GM21717 (cell line): ENCODE results near the gene TMPO.
"Not testable (repeated sequence)": the region's sequence is repeated elsewhere in the genome, so short reads cannot be mapped to it uniquely, and the experiment has no call there.

Experiments
- ATAC-seq: cut with Tn5 transposase; IDR thresholded peaks from one replicate; pipeline ENCODE4 v1.9.1; 2021; ENCODE audit warnings: mild to moderate bottlenecking, moderate library complexity; ENCODE audit not compliant: unreplicated experiment

The TMPO gene

DNA sequence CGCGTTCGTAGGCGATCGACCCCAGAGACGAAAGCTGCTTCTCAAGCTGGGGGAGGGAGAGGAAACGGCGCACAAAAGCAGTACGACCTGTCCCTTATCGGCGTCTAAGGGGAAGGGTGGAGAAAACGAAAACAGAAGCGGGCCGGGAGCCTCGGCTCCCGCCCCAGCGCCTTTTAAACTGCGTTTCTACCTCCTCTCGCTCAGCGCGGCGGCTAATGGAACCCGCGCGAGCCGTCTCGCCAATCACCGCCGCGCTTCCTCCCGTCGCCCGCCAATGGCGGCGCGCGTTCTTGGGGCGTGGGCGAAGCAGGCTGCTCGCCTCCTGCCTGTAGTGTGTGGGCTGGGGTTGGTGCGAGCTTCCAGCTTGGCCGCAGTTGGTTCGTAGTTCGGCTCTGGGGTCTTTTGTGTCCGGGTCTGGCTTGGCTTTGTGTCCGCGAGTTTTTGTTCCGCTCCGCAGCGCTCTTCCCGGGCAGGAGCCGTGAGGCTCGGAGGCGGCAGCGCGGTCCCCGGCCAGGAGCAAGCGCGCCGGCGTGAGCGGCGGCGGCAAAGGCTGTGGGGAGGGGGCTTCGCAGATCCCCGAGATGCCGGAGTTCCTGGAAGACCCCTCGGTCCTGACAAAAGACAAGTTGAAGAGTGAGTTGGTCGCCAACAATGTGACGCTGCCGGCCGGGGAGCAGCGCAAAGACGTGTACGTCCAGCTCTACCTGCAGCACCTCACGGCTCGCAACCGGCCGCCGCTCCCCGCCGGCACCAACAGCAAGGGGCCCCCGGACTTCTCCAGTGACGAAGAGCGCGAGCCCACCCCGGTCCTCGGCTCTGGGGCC is at the start of gene TMPO:
Gene TMPO, plus strand, starts transcription at position 304 of the 824 bp plus-strand sequence. Its CDS starts 278 bp downstream, at position 582.
- ATAC-seq: peak; percentile 82

DNA sequence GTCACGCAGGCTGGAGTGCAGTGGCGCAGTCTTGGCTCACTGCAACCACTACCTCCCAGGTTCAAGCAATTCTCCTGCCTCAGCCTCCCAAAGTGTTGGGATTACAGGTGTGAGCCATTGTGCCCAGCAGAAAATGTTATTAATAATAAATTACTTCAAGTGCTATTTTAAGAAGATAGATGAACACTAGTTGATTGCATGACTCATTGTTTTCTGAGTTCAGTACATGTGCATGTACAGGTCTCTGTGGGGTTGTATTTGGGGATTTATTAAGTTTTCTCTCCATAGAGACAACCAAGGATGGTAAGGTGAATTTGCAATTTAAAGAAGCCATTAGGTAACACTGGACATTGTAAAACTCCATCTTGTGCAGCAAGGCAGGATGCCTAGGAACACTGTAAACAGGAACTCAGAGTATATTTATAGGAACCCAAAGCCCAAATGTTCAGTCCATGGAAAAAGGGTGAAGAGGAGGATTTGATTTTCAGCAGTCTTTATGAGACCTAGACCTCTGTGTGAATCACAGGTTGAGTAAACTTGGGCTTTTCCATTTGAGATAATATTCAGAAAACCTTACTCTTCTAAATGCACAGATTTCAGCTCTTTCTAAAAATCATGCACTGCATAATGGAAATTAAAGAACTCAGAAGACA is 49.3 kb upstream of the TMPO start:
- ATAC-seq: no peak

DNA sequence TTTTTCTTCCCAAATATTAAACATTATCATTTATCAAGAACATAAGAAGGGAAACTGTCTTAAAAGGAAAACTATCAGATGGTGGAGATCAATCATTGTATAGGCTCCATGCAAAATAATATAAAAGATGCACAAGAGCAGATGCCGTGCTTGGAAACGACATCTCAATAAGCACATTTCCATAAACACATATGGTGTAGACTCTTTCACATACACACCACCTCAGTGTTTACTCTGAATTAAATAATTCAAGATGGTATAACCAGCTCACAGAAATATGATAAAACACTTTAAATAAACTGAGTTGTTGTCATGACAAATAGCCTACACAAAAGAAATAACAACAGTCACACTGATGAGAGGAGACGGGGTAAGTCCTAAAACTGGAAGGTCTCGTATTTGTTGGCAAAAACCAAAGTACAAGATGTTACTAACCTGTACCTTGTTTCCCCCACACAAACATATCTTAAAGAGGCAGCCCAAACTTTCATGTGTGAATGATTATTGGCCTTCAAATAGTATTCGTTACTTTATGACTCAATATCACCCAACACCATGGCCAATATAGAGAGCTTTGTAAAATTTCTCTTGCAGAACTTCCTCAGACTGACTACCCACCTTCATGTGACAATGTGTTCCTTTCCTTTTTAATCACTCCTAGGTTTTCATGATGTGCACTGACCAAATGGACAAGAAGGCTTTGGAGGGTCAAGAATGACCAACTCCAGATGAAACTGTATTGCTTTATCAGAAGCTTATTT is 48.6 kb upstream of the TMPO start:
- ATAC-seq: no peak

DNA sequence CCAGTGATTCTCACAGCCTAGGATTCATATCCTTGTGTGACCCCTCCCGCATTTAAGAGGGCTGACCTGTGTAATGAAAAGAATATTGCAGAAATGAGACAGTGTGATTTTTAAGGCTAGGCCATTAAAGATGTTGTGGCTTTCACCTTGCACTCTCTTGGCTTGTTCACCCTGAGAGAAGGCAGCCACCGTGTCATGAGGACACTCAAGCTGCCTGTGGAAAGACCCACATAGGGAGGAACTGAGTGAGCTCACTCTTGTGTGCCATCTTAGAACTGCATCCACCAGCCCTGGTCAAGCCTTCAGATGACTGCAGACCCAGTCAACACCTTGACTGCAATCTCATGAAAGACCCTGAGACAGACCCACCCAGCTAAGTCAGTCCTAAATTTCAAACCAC is 46.3 kb upstream of the TMPO start:
- no peak for ATAC-seq

GRCh38 chr12:98470469-98471082 is 44.8 kb upstream of the TMPO start:
- ATAC-seq: peak; percentile 45

DNA sequence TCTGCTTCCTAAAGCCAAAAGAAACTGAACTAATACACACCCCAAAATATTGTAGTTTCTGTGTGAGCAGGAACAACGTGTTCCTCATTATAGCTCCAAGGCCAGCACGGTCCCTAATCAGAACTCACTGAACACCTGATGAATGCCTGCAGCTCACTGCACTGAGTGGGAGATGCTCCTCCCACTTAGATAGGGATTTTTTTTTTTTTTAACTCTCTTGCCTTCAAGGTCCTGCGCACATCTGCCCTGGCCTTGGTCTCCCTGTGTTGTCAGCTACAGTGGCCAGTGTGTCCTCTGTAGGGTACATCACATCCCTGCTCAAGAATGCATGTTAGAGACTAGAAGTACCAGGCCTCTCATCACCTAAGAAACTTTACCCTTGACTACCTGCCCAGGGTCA is 44.3 kb upstream of the TMPO start:
- peak; percentile 38 for ATAC-seq

DNA sequence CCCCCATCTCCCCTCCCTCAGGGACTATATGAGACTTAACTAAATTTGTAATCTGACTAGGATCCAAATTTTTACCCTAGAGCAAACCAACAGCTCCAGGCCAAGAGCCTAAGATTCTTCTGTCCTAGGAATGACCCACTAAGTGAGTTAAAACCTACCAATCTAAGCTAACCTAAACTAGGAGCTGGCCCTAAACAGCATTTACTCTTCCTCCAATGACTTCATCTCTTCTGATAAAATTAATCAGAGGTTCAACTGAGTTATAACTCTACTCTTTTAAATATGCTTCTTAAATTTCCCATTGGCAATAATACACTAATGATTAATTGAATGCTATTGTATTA is 39.9 kb upstream of the TMPO start:
- ATAC-seq: no peak

DNA sequence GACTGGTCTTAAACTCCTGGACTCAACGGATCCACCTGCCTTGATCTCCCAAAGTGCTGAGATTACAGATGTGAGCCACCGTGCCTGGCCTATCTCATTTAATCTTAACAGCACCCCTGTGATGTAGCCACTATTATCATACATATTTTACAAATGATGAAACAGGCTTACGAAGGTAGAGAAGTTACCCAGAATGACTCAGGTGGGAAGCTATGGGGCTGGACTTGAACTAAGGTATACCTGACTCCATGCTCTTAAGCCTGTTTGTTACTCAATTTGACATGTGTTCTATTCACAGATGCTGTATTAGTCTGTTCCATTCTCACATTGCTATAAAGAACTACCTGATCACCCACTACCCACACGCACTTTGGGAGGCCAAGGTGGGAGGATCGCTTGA is 36.8 kb upstream of the TMPO start:
- no peak for ATAC-seq

DNA sequence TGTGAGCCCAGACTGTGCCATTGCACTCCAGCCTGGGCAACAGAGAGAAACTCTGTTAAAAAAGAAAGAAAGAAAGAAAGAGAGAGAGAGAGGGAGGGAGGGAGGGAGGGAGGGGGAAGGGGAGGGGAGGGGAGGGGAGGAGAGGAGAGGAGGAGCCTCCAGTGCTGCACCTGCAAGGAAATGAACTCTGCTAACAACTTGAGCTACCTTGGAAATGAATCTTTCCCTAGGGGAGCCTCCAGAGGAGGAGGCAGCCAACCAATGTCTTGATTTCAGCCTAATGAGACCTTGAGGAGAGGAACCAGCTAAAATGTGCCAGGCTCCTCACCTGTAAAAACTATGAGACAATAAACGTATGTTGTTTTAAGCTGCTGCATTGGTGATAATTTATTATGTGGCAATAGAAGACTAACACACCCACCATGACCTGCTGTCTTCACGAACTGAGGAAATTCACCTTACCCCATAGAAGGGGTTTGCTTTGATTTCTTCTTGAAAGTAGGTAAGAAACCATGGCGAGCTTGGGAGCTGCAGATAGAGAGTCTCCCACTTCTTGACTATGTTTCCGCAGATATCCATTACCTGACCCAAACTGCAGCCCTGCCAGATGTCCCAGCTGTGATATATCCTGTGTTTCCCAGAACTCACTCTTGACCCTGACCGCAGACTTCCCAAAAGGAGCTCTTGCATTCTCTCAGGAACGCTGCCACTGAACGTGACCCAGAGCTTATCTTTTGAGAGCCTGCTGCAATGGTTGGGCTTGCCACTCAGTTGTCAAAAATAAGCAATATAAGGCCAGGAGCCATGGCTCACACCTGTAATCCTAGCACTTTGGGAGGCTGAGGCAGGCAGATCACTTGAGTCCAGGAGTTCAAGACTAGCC is 31.5 kb upstream of the TMPO start:
- ATAC-seq: no peak

DNA sequence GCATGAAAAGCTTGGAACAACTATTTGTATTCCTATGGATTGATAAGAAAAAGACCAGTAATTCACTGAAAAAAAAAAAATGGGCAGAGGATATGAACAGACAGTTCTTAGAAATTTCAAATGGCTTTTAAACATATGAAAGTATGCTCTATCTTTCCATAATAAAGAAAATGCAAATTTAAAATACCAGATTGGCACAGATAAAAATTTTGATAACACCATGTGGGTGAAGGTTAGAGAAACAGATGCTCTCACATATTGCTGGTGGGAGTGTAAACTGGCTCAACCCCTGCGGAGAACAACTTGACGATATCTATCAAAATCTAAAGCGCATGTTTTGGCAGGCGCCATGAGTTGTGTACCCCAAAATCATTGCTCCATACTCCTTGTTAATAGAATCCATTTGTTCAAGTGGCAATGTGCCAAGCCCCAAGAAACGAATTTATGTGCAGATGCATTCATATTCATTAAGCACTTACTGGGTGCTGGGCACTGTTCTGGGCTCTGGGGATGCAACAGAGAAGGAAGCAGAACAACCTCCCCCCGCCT is 29.5 kb upstream of the TMPO start:
- no peak for ATAC-seq

DNA sequence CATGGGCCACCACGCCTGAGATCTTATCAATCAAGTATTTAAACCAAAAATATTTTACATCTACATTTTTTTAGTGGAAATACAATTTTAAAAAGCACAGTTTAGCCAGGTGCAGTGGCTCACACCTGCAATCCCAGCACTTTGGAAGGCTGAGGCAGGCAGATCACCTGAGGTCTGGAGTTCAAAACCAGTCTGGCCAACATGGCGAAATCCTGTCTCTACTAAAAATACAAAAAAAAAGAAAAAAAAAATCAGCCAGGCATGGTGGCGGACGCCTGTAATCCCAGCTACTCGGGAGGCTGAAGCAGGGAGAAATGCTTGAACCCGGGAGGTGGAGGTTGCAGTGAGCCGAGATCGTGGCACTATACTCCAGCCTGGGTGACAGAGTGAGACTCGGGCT is 27.0 kb upstream of the TMPO start:
- ATAC-seq: not testable (repeated sequence)

- ATAC-seq: no peak
Observed at GRCh38 chr12:98489176-98489575, 26.2 kb upstream of the TMPO start.

- peak; percentile 94 for ATAC-seq
Observed at GRCh38 chr12:98490501-98491453, 24.6 kb upstream of the TMPO start.

DNA sequence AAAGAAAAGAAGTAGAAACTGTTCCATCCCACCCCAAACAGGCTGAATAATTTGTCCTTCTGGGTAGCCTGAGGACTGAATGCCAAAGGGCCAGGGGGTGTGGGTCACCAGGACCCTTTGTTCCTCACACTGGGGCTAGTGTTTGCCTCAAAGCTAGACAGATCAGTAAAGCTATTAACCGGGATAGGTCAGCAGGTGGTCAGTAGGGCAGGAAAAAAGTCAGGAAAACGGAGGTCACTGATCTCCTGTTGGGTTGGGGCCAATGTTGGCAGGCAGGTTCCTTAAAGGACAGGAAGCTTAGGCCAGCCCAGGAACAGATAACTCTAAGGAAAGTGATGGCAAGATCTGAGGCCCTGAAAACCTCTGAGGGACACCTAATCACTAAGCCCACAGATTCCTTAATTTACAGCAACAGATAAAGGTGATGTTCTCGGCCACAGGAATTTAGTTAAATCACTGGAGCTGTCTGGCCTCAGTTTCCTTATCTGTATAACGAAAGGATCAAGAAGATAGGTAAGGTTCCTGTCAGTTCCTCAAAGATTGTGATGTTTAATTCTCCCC is 22.7 kb upstream of the TMPO start:
- ATAC-seq: no peak

DNA sequence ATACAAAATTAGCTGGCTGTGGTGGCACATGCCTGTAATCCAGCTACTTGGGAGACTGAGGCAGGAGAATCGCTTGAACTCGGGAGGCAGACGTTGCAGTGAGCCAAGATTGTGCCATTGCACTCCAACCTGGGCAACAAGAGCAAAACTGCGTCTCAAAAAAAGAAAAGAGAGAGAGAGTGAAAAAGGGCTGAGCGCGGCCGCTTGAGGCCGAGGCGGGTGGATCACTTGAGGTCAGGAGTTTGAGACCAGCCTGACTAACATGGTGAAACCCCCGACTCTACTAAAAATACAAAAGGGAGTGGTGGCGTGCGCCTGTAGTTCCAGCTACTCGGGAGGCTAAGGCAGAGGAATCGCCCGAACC is 14.1 kb upstream of the TMPO start:
- not testable (repeated sequence) for ATAC-seq

DNA sequence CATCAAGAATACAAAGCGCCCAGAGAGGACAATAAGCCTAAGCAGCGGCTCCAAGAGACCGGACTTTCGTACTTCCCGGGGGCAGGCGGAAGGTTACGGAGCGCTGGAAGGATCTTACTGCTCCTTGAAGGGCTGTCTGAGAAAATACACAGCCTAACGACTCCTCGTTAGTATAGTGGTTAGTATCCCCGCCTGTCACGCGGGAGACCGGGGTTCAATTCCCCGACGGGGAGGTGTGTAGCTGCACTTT is 12.1 kb upstream of the TMPO start:
- peak; percentile 63 for ATAC-seq

DNA sequence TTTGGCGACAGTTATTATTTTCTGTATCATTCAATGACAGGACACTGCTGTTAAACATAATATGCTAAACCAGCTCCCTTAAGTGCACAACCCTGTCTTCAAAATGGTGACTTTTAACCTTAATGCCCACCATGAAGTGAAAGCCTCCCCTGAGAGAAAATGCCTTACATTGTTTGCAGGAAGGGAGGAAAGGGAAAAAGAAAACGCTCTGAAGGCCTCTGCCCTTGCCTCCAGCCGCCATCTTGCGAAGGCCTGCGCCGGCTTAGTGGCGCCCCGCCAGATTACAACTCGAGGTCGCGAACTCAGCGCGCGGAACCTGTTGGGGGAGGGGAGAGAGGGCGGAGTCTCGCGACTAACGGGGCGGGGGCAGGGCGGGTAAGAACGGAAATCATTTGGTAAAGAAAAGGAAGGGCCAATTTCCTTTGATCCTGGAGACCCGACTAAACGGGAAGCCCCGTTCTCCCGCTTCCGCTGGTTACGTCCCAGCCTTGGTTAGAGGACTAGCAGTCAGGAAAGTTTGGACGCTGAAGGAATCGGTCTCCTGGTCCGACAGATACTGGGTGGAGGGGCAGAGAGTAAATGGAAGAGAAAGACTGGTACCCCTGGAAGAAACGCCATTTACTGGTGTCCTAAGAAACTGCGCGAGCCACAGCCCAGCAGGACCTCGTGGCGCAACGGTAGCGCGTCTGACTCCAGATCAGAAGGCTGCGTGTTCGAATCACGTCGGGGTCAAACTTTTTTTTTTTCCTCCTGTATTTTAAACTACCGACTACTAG is 11.6 kb upstream of the TMPO start:
- ATAC-seq: peak; percentile 79

- peak; percentile 6 for ATAC-seq
Observed at GRCh38 chr12:98504368-98504617, 11.1 kb upstream of the TMPO start.

GRCh38 chr12:98509063-98509462 is 6.3 kb upstream of the TMPO start:
- ATAC-seq: no peak
